Stomach (tissue), 4 donors: ENCODE data around the gene TCEA2.

ENCODE experiments used
- CTCF ChIP-seq, 7 experiments: fragments of 450-650 bp in 4 of 7; fragments of 200-600 bp in 3 of 7; sonication (generic) in 3 of 7; IDR thresholded peaks; one replicate each; pipeline ENCODE4 v1.5.1; 2016 to 2019; ENCODE audit warnings: antibody characterized with exemption in 7 of 7, control low read depth in 2 of 7, mild to moderate bottlenecking in 1 of 7
- EP300 ChIP-seq: sonication (generic); formaldehyde crosslinking; IDR thresholded peaks from one replicate; pipeline ENCODE4 v1.6.1; 2017; ENCODE audit warnings: antibody characterized with exemption
- POLR2A ChIP-seq, 4 donors: fragments of 450-650 bp; IDR thresholded peaks; one replicate each; pipeline ENCODE4 v1.6.1; 2016; ENCODE audit warnings: antibody characterized with exemption in 4 of 4, control low read depth in 2 of 4, mild to moderate bottlenecking in 1 of 4, moderate library complexity in 1 of 4
- POLR2AphosphoS5 ChIP-seq, 3 donors: sonication (generic); formaldehyde crosslinking; IDR thresholded peaks; one replicate each; pipeline ENCODE4 v1.6.1; 2016; ENCODE audit warnings: antibody characterized with exemption in 3 of 3

DNA sequence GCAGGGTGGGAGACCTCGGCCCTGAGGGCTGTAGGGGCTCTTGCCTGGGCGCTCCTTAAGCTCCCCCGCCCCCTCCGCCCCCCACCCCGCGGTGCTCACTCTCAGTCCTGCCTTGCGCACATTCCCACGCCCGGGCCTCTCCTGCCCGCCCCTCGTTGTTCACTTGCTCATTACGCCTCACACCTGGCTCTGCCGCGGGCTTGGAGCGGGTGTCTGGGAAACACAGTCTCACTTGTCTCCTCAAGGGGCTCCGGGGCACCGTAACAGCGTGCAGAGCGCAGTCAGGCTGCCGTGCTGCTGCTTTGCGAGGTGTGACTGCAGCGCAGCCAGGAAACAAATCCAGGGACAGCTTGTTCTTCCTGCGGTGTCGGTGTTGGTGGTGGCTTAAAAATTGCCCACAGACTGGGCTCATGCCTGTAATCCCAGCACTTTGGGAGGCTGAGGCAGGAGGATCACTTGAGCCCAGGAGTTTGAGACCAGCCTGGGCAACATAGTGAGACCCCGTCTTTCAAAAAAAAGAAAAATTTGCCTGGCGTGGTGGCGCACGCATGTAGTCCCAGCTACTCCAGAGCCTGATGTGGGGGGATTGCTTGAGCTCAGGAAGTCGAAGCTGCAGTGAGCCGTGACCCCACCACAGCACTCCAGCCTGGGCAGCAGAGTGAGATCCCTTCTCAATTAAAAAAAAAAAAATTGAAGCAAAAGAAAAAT lies 39.8 kb downstream of the TCEA2 start:
- no peak for TF ChIP-seq POLR2A (IDR thresholded peaks at IDR 0.05)
- no peak for TF ChIP-seq CTCF (IDR thresholded peaks at IDR 0.05)
- TF ChIP-seq POLR2AphosphoS5 (IDR thresholded peaks at IDR 0.05): no peak
- TF ChIP-seq EP300: no peak
